ENCODE data around the gene CCDC85B. TPM values are rescaled to one million over a fixed set of nuclear protein-coding genes. Genes with fewer than 3 reads are reported as not detected.

Gene CCDC85B
- total RNA-seq, 1 donor from 2014 or later, result 12.2 TPM

DNA sequence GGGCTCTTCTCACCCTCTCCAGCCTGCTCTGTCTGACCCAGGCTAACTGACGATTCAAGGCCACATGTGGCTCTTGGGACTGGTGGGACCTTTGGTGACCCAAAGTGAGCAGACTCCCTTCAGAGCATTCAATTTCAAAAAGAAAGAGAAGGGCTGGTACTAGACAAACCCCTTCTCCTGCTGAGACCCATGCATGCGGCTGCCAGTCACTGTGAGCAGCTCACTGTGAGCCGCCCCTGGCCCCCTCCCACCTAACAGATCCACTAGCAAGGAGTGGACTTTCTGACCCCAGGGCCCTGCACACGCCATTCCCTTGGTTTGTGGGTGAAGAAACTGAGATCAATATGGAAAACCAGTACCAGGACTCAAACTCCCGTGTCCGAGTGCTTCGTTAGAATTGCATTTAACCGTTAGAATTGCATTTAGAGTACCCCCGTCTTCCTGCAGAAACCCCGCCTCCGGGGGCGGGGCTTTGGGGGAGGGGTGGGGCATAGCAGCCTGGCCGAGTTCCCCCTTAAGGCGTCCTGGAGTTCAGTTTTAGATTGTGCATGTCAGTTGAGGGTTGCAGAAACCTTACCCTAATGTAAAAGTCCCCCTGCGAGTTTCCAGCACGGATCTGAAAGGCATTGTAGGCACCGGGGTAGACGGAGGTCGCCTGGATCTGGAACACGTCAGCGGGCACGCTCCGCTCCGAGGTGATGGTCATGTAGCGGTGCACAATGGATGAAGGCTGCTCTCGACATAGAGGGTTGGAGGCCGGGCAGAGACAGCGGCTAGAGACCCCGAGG, 23.0 kb upstream of the CCDC85B start:
- FAIRE-seq, result no peak
- no peak for DNase-seq (ENCODE audit: low spot score in 2 of 2)

- FAIRE-seq (no peak), DNase-seq (ENCODE audit: low spot score in 2 of 2) (peak in 1 of 2 donors; percentile 48)
Measured at GRCh38 chr11:65868076-65868667, 22.3 kb upstream of the CCDC85B start.

DNA sequence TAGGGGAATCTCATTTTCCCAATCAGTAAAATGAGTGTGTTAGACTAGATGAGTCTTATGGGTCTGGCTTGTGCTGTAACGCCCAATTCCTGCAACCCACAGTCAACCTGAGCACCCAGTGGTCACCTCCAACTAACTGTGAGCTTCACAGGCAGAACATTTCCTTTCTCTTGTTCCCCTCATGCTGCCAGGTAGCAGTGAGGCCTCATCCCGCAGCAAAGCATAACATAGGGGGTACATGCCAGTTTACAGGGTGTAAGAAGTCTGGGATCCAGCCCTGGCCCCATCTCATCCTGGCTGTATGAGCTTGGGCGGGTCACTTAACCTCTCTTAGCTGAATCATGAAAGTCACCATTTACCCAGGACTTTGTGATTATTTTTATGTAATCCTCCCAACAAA, 21.6 kb upstream of the CCDC85B start:
- no peak for DNase-seq (ENCODE audit: low spot score in 2 of 2)
- FAIRE-seq, result no peak

GRCh38 chr11:65869643-65870306, 20.7 kb upstream of the CCDC85B start:
- no peak for FAIRE-seq

DNA sequence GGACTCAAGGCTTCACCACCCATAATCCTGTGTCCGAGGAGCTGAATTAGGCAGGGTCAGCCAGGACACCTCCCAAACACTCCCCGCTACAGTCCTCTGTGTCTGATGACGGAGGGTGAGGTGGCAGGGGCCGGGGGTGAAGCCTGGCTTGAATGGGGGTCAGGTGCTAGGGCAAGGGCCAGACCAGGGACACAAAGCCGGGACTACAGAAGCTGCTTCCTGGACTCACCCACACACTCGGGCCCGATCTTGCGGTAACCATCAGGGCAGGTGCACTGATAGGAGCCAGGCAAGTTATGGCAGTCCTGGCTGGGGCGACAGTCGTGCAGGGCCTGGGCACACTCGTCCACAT, 20.2 kb upstream of the CCDC85B start:
- FAIRE-seq (no peak), DNase-seq (ENCODE audit: low spot score in 2 of 2) (no peak)

More at GRCh38 chr11:65869643-65870306, 20.7 kb upstream of the CCDC85B start:
- no peak for DNase-seq (ENCODE audit: low spot score in 2 of 2)

GRCh38 chr11:65870706-65871681, 19.5 kb upstream of the CCDC85B start:
- DNase-seq (ENCODE audit: low spot score in 2 of 2), result no peak
- FAIRE-seq, result no peak

DNA sequence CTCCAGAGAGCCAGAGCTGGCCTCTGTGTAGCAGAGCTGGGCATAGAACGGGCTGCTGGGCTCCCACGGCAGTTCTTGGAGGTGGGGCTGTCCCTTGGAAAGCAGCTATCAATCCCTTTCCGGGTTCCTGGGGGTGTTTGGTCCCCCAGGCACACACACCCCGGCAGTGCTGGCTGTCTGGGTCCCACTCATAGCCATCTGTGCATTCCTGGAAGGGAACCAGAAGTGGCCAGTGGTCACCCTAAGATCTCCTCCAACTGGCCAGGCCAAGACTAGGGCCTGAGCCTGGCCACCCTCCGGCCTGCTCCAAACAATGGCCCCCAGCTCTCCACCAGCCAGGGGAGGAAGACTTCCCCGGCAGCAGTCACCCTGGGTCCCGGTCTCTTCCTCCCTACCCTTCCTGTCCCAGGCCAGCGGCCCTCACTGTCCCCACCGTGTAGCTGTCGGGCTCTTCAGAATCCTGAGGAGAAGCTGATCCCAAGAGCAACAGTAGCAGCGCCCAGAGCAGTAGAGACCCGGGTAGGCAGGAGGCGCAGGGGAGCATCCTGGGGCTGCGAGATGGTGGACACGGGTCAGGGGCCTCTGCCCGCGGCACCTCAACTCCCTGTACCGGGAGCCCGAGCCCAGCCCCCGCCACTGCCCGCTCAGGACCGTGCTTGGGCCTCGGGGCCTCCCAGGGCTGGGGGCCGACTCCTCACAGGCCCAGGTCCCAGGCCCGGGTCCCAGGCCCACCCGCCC, 18.5 kb upstream of the CCDC85B start:
- DNase-seq (ENCODE audit: low spot score in 2 of 2) (no peak), FAIRE-seq (no peak)

GRCh38 chr11:65872586-65873317, 17.7 kb upstream of the CCDC85B start, which contains the start of gene EFEMP2:
TSS of gene EFEMP2 (minus strand) at chr11:65872800. CDS start at chr11:65872354, 446 bp downstream.
- DNase-seq (ENCODE audit: low spot score in 2 of 2) (peak; percentile 67 to 72), FAIRE-seq (no peak)

GRCh38 chr11:65873318-65874156, 16.9 kb upstream of the CCDC85B start:
- FAIRE-seq, result no peak
- DNase-seq (ENCODE audit: low spot score in 2 of 2), result peak; percentile 94 to 99

GRCh38 chr11:65879617-65880016, 10.9 kb upstream of the CCDC85B start, which contains the start of gene CTSW:
TSS of gene CTSW (plus strand) at chr11:65879837. CDS start at chr11:65879855, 18 bp downstream.
- FAIRE-seq, result no peak
- no peak for DNase-seq (ENCODE audit: low spot score in 2 of 2)

DNA sequence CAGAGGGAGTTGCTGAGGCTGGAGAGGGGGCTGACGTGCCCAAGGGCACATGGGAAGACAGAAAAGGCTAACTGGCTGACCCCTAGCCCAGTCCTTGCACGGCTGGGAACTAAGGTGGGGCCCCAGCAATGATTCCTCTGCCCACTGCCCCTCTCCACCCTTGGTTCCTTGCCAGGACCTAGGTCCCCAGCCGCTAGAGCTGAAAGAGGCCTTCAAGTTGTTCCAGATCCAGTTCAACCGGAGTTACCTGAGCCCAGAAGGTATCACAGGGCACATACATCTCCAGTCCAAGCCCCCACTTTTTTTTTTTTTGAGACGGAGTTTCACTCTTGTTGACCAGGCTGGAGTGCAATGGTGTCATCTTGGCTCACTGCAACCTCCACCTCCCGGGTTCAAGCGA, 10.4 kb upstream of the CCDC85B start:
- FAIRE-seq, result no peak
- DNase-seq (ENCODE audit: low spot score in 2 of 2), result no peak

GRCh38 chr11:65880844-65881421, 9.5 kb upstream of the CCDC85B start:
- no peak for FAIRE-seq
- DNase-seq (ENCODE audit: low spot score in 2 of 2), result no peak

- FAIRE-seq (no peak), DNase-seq (ENCODE audit: low spot score in 2 of 2) (no peak)
Measured at GRCh38 chr11:65882120-65883057, 8.1 kb upstream of the CCDC85B start.

- no peak for FAIRE-seq
- DNase-seq (ENCODE audit: low spot score in 2 of 2), result no peak
Measured at GRCh38 chr11:65883058-65883761, 7.3 kb upstream of the CCDC85B start.

DNA sequence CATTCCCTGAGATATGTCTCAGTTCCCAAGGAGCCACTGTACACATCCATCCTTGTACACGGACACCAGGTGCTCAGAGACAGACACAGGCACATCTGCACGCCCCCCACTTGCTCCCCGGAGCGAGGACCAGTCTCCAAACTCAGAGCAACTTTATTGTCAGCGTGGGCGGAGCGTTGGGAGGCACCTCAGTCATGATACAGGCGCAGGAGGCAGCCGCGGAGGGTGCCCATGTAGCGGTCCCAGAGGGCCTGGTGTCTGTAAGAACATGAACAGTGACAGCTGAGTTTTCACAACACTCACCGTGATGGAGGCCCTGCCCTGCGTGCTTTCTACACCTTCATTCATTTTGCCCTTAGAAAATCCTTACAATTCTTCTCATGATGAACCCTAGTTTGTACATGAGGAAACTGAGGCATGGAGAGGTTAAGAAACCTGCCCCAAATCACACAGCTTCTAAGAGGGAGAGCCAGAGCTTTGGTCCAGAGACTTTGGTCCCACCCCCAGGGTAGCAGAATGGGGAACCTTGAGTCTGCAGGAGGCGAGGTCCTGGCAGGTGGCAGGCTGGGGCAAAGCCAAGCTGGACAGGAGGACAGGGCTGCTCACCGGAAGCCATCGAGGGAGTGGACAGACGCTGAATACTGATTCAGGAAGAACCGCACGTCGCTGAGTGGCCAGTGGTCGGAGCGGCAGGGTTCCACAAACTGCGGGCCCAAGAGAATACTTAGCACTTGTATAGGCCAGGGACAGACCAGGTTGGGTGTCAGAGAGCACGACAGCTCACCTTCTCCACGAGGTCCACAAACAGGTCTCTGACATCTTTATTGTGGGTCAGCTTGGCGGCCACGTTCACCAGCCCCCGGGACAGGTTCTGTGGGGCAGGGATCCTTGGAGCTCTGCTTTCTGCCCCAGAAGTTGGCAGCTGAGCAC, 6.4 kb upstream of the CCDC85B start:
- no peak for DNase-seq (ENCODE audit: low spot score in 2 of 2)
- no peak for FAIRE-seq
